GM21529 (cell line): Measurements from ENCODE around the gene C12orf56.
"Not testable (repeated sequence)": the region's sequence is repeated elsewhere in the genome, so short reads cannot be mapped to it uniquely, and the experiment has no call there.

Source experiments
- ATAC-seq: cut with Tn5 transposase; IDR thresholded peaks from one replicate; pipeline ENCODE4 v1.9.1; 2021; ENCODE audit not compliant: unreplicated experiment

The C12orf56 gene

GRCh38 chr12:64387197-64387816 lies 3.3 kb downstream of the C12orf56 start:
- ATAC-seq: no peak

- ATAC-seq: no peak
Measured at GRCh38 chr12:64385468-64385867, 5.1 kb downstream of the C12orf56 start.

GRCh38 chr12:64385019-64385418 lies 5.5 kb downstream of the C12orf56 start:
- no peak for ATAC-seq

GRCh38 chr12:64383675-64384074 lies 6.9 kb downstream of the C12orf56 start:
- no peak for ATAC-seq

GRCh38 chr12:64362721-64363305 lies 27.7 kb downstream of the C12orf56 start:
- ATAC-seq: no peak

- not testable (repeated sequence) for ATAC-seq
Measured at GRCh38 chr12:64361173-64361572, 29.4 kb downstream of the C12orf56 start.

GRCh38 chr12:64356209-64356608 lies 34.3 kb downstream of the C12orf56 start:
- ATAC-seq: not testable (repeated sequence)

- no peak for ATAC-seq
Measured at GRCh38 chr12:64352181-64352580, 38.4 kb downstream of the C12orf56 start.

- ATAC-seq: no peak
Measured at GRCh38 chr12:64351265-64351664, 39.3 kb downstream of the C12orf56 start.

GRCh38 chr12:64347630-64348029 lies 42.9 kb downstream of the C12orf56 start:
- no peak for ATAC-seq

- not testable (repeated sequence) for ATAC-seq
Measured at GRCh38 chr12:64344631-64345030, 45.9 kb downstream of the C12orf56 start.

- not testable (repeated sequence) for ATAC-seq
Measured at GRCh38 chr12:64340546-64340945, 50.0 kb downstream of the C12orf56 start.

- ATAC-seq: no peak
Measured at GRCh38 chr12:64335886-64336466, 54.6 kb downstream of the C12orf56 start.

- no peak for ATAC-seq
Measured at GRCh38 chr12:64332938-64333337, 57.6 kb downstream of the C12orf56 start.

- no peak for ATAC-seq
Measured at GRCh38 chr12:64332296-64332695, 58.3 kb downstream of the C12orf56 start.

- not testable (repeated sequence) for ATAC-seq
Measured at GRCh38 chr12:64329031-64329710, 61.4 kb downstream of the C12orf56 start.

- no peak for ATAC-seq
Measured at GRCh38 chr12:64325055-64325454, 65.5 kb downstream of the C12orf56 start.

- no peak for ATAC-seq
Measured at GRCh38 chr12:64323476-64324225, 66.9 kb downstream of the C12orf56 start.

GRCh38 chr12:64323006-64323405 lies 67.6 kb downstream of the C12orf56 start:
- no peak for ATAC-seq

GRCh38 chr12:64320611-64321010 lies 69.9 kb downstream of the C12orf56 start:
- no peak for ATAC-seq

GRCh38 chr12:64319540-64320225 lies 70.9 kb downstream of the C12orf56 start:
- not testable (repeated sequence) for ATAC-seq
